HCT116 (cell line): ENCODE data around the gene SPOP. TPM values are rescaled to one million over a fixed set of nuclear protein-coding genes. Genes with fewer than 3 reads are reported as not detected.
A peak's percentile ranks its signal among the peaks of the same experiment; 100 is the strongest.

Experiments
- ATAC-seq: fragments of 200-7000 bp; cut with Tn5 transposase; 2 replicates; pipeline ENCODE4 v1.9.1; 2020; ENCODE audit warnings: mild to moderate bottlenecking, moderate library complexity
- BruUV-seq: library from RNA; stranded (reverse); fragments of 400-500 nt; replicated peaks from 2 replicates; lab custom pipeline; 2021; lab: Mats Ljungman, UMichigan
- CTCF ChIA-PET: fragments of 300-600 bp; sonication (Branson Sonifier 250); formaldehyde crosslinking; loops from one replicate; lab custom pipeline; 2021; ENCODE audit warnings: antibody characterized with exemption; lab: Charles Lee
- POLR2A ChIA-PET: fragments of 300-600, 350-600 bp; sonication (Branson Sonifier 250); formaldehyde crosslinking; loops from one replicate; lab custom pipeline; 2021; ENCODE audit warnings: antibody characterized with exemption; lab: Charles Lee
- RAD21 ChIA-PET, 2 experiments: fragments of 300-600 bp; sonication (Branson Sonifier 250); formaldehyde crosslinking; loops; one replicate each; lab custom pipeline; 2023; ENCODE audit warnings: low total read pairs in 2 of 2; ENCODE audit not compliant: uncharacterized antibody in 2 of 2, unreplicated experiment in 2 of 2, low non-redundant PET in 1 of 2; lab: Charles Lee
- DNase-seq: peaks from one replicate; pipeline ENCODE4 v3.0.0-alpha.2; 2010; ENCODE audit warnings: low read depth, low spot score
- H2AFZ ChIP-seq: fragments of 200-600 bp; shearing (Covaris generic), sonication (generic); 2 replicates; pipeline ENCODE4 v1.6.1; 2017; ENCODE audit warnings: low read depth, mixed run types, mixed read lengths, antibody characterized with exemption, low read length; ENCODE audit not compliant: poor library complexity, severe bottlenecking
- H3K27ac ChIP-seq: 2 replicates; pipeline ENCODE4 v1.5.1; 2012; ENCODE audit warnings: low read depth, low read length
- H3K27me3 ChIP-seq: fragments of 200-600 bp; sonication (generic); 2 replicates; pipeline ENCODE4 v1.6.1; 2016; ENCODE audit warnings: mixed run types, low read length, mixed read lengths; ENCODE audit not compliant: insufficient read depth
- H3K36me3 ChIP-seq, 2 experiments: fragments of 200-500 bp in 1 of 2; fragments of 200-600 bp in 1 of 2; sonication (Bioruptor generic) in 1 of 2; sonication (generic) in 1 of 2; 2 replicates each; pipeline versions ENCODE4 v1.5.1 to v1.6.1; 2014 to 2016; ENCODE audit warnings: low read length in 2 of 2, inconsistent platforms in 1 of 2, mixed read lengths in 1 of 2, mixed run types in 1 of 2; ENCODE audit not compliant: insufficient read depth in 2 of 2, control insufficient read depth in 1 of 2
- H3K4me1 ChIP-seq, 2 experiments: fragments of 200-600 bp in 1 of 2; sonication (generic) in 1 of 2; 2 replicates each; pipeline versions ENCODE4 v1.5.1 to v1.6.1; 2012 to 2017; ENCODE audit warnings: low read length in 2 of 2, inconsistent platforms in 1 of 2, mild to moderate bottlenecking in 1 of 2, mixed read lengths in 1 of 2, mixed run types in 1 of 2, moderate library complexity in 1 of 2; ENCODE audit not compliant: insufficient read depth in 2 of 2, control insufficient read depth in 1 of 2
- H3K4me2 ChIP-seq: fragments of 200-600 bp; sonication (generic); 2 replicates; pipeline ENCODE4 v1.6.1; 2017; ENCODE audit warnings: mixed run types, low read length, mixed read lengths
- H3K4me3 ChIP-seq, 2 experiments: fragments of 200-600 bp in 1 of 2; sonication (generic) in 1 of 2; replicated peaks in 1 of 2; 2 replicates each; pipeline ENCODE4 v1.5.1; 2011 to 2016; ENCODE audit warnings: low read length in 2 of 2, control low read depth in 1 of 2, low read depth in 1 of 2, mild to moderate bottlenecking in 1 of 2, mixed read lengths in 1 of 2, mixed run types in 1 of 2
- H3K79me2 ChIP-seq: fragments of 200-600 bp; sonication (generic); 2 replicates; pipeline ENCODE4 v1.6.1; 2017; ENCODE audit warnings: mild to moderate bottlenecking, mixed run types, low read length, moderate library complexity, mixed read lengths; ENCODE audit not compliant: insufficient read depth
- H3K9ac ChIP-seq: fragments of 200-600 bp; sonication (generic); 2 replicates; pipeline ENCODE4 v1.6.1; 2016; ENCODE audit warnings: low read length, mixed read lengths
- H3K9me2 ChIP-seq: fragments of 200-600 bp; sonication (generic), shearing (Covaris generic); 2 replicates; pipeline ENCODE4 v1.6.1; 2017; ENCODE audit warnings: mixed run types, mild to moderate bottlenecking, moderate library complexity; ENCODE audit not compliant: insufficient read depth
- H3K9me3 ChIP-seq, 2 experiments: fragments of 200-500 bp in 1 of 2; fragments of 200-600 bp in 1 of 2; sonication (Bioruptor generic) in 1 of 2; sonication (generic) in 1 of 2; 2 replicates each; pipeline ENCODE4 v1.6.1; 2014 to 2017; ENCODE audit warnings: low read length in 2 of 2, mixed read lengths in 2 of 2, inconsistent platforms in 1 of 2, low read depth in 1 of 2, mild to moderate bottlenecking in 1 of 2, mixed run types in 1 of 2, moderate library complexity in 1 of 2; ENCODE audit not compliant: control insufficient read depth in 1 of 2, insufficient read depth in 1 of 2
- H4K20me1 ChIP-seq: fragments of 200-600 bp; sonication (generic), shearing (Covaris generic); 2 replicates; pipeline ENCODE4 v1.6.1; 2017; ENCODE audit warnings: mixed run types, mild to moderate bottlenecking, moderate library complexity; ENCODE audit not compliant: insufficient read depth
- EZH2phosphoT487 ChIP-seq: fragments of 200-600 bp; IDR thresholded peaks from 2 replicates; pipeline ENCODE4 v1.6.1; 2018; ENCODE audit warnings: antibody characterized with exemption, borderline replicate concordance
- RAD21 ChIP-seq: IDR thresholded peaks from 2 replicates; pipeline ENCODE4 v1.6.1; 2012; ENCODE audit warnings: low read depth, mild to moderate bottlenecking
- SP1 ChIP-seq: IDR thresholded peaks from 2 replicates; pipeline ENCODE4 v1.6.1; 2012; ENCODE audit warnings: low read depth
- SRF ChIP-seq: IDR thresholded peaks from 2 replicates; pipeline ENCODE4 v1.6.1; 2012; ENCODE audit warnings: low read depth
- TCF7L2 ChIP-seq: IDR thresholded peaks from 2 replicates; pipeline ENCODE4 v1.7.0; 2011; ENCODE audit warnings: borderline replicate concordance, inconsistent platforms; ENCODE audit not compliant: insufficient read depth, insufficient read length; ENCODE audit errors: extremely low read depth
- ZNF274 ChIP-seq: fragments of 200-500 bp; sonication (Bioruptor generic); IDR thresholded peaks from 2 replicates; pipeline ENCODE4 v1.6.1; 2014; ENCODE audit warnings: mild to moderate bottlenecking, low read depth, low read length, inconsistent platforms
- intact Hi-C: fragments of 100-400 bp; cut with micrococcal nuclease; formaldehyde crosslinking; loops from 2 replicates; pipeline ENCODE4 v1.10.0; 2022
- total RNA-seq: library from RNA; stranded (reverse); gene quantifications from one replicate; pipeline ENCODE4 v1.2.1, GENCODE V29; 2021; ENCODE audit not compliant: unreplicated experiment
- TF ChIP-seq, protein P1 (sequence below), 3 experiments: fragments of 200-600 bp in 1 of 3; sonication (generic) in 1 of 3; IDR thresholded peaks in 2 of 3; conservative IDR thresholded peaks in 1 of 3; 2 replicates each; pipeline ENCODE4 v1.5.1; 2012 to 2017; ENCODE audit warnings: low read depth in 2 of 3, low read length in 2 of 3, antibody characterized with exemption in 1 of 3, borderline replicate concordance in 1 of 3, control low read depth in 1 of 3, mild to moderate bottlenecking in 1 of 3, mixed read lengths in 1 of 3, mixed run types in 1 of 3, moderate library complexity in 1 of 3; ENCODE audit not compliant: insufficient read depth in 1 of 3

Gene SPOP
- total RNA-seq, 1 experiment from 2014 or later: 85.1 TPM

DNA sequence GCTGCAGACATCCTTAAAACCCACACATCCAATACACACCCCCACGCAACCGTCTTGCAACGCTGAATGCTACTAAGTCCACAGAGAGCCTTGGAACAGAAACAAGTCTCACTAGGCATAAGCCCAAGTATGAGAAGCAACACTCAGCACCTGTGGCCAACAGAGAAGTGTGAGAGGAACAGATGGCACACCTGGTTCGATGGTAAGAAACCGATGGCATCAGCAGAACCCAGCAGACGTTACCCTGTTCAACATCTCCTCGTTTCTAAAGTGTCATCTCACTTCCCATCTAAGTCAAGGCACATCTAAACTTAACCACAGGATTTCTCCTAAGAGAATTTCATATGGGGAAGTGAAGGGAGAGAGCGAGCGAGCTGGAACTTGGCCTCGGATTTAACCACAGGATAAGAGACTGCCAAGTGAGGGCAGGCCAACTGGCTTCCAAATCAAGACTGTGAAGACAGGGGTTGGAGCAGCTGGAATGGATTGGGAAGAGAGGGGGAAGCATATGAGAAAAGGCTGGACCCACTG lies 61.2 kb downstream of the SPOP start:
- ChIA-PET CTCF (no interaction called here), POLR2A (no interaction called here)
- BruUV-seq: no TSS peak
- no peak overlapping the region for H3K4me3 ChIP-seq
- ATAC-seq (no peak), DNase-seq (no peak)
- no peak overlapping the region for H3K27ac ChIP-seq
- H3K79me2 ChIP-seq: peaks cover 8% of the 10 kb centered on the region; the same call in 1 of the 2 replicates
- no peaks in the 10 kb centered on the region for H3K9me3 ChIP-seq
- H3K9ac ChIP-seq: no peak overlapping the region
- no peak for TF ChIP-seq SRF
- TF ChIP-seq, protein P1, sequence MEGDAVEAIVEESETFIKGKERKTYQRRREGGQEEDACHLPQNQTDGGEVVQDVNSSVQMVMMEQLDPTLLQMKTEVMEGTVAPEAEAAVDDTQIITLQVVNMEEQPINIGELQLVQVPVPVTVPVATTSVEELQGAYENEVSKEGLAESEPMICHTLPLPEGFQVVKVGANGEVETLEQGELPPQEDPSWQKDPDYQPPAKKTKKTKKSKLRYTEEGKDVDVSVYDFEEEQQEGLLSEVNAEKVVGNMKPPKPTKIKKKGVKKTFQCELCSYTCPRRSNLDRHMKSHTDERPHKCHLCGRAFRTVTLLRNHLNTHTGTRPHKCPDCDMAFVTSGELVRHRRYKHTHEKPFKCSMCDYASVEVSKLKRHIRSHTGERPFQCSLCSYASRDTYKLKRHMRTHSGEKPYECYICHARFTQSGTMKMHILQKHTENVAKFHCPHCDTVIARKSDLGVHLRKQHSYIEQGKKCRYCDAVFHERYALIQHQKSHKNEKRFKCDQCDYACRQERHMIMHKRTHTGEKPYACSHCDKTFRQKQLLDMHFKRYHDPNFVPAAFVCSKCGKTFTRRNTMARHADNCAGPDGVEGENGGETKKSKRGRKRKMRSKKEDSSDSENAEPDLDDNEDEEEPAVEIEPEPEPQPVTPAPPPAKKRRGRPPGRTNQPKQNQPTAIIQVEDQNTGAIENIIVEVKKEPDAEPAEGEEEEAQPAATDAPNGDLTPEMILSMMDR (IDR thresholded peaks at IDR 0.05 in 2 of 3, conservative IDR thresholded peaks at IDR 0.05 in 1 of 3; ENCODE audit: borderline replicate concordance in 1 of 3, insufficient read depth in 1 of 3, low read depth in 2 of 3, low read length in 2 of 3): no peak
- no peak for TF ChIP-seq ZNF274
- no peak for TF ChIP-seq TCF7L2
- TF ChIP-seq EZH2phosphoT487: no peak
- TF ChIP-seq, all 23 proteins: peak for 0
- peaks cover 26 to 35% of the 10 kb centered on the region in 2 experiments; a peak in 3 of 4 replicates for H3K36me3 ChIP-seq
- no peaks in the 10 kb centered on the region for H3K9me2 ChIP-seq
- intact Hi-C loops: no loop called here
- H3K4me2 ChIP-seq: no peak overlapping the region
- H2AFZ ChIP-seq: no peak overlapping the region
- no peaks in the 10 kb centered on the region for H3K27me3 ChIP-seq
- no peaks in the 10 kb centered on the region for H3K4me1 ChIP-seq
- H4K20me1 ChIP-seq: peaks cover 4% of the 10 kb centered on the region; the same call in 1 of the 2 replicates
- RAD21 ChIA-PET: no interaction called here

DNA sequence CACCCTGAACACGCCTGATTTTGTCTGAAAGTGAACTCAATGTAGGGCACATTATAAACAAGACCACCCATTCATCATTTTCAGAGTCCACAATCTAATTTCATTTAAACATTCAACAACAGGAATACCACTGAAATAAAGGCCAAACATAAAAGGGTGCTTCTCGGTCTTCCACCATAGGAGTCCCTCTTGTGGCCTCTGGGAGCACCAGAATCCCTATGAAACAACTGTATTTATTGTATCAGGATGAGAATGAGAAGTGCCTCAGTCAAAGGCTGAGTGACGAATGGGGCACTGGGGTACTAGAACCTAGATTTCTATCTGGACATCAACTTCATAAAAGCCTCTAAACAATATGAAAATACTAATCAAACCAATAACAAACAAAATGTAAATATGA lies 61.8 kb downstream of the SPOP start:
- H3K9me2 ChIP-seq: no peaks in the 10 kb centered on the region
- H3K27me3 ChIP-seq: no peaks in the 10 kb centered on the region
- no peak overlapping the region for H2AFZ ChIP-seq
- ATAC-seq (peak; percentile 69), DNase-seq (no peak)
- no peak overlapping the region for H3K4me2 ChIP-seq
- H3K36me3 ChIP-seq: peaks cover 21 to 31% of the 10 kb centered on the region in 2 experiments; a peak in 3 of 4 replicates
- H3K79me2 ChIP-seq: peaks cover 8% of the 10 kb centered on the region; the same call in 1 of the 2 replicates
- ChIA-PET RAD21 (no interaction called here), POLR2A (no interaction called here), CTCF (interaction anchor here (1.0 kb wide), 1 partner anchor 11 kb away, joined by 3 read pairs; no protein-coding TSS in a partner anchor)
- H3K9me3 ChIP-seq: no peaks in the 10 kb centered on the region
- no peak overlapping the region for H3K9ac ChIP-seq
- no peak overlapping the region for H3K27ac ChIP-seq
- TF ChIP-seq, protein P1 (IDR thresholded peaks at IDR 0.05 in 2 of 3, conservative IDR thresholded peaks at IDR 0.05 in 1 of 3; ENCODE audit: borderline replicate concordance in 1 of 3, insufficient read depth in 1 of 3, low read depth in 2 of 3, low read length in 2 of 3): peak in 2 of 3 experiments; percentile 27 to 49; a peak in 3 of 6 replicates
- TF ChIP-seq RAD21: peak; percentile 9; the same call in 1 of the 2 replicates
- no peak for TF ChIP-seq SP1
- no TSS peak for BruUV-seq
- no peaks in the 10 kb centered on the region for H3K4me1 ChIP-seq
- H3K4me3 ChIP-seq: no peak overlapping the region
- intact Hi-C loops: no loop called here
- peaks cover 4% of the 10 kb centered on the region; the same call in 1 of the 2 replicates for H4K20me1 ChIP-seq
